Mucosa of descending colon (tissue), 3 donors: ENCODE data around the gene HACE1. TPM values are rescaled to one million over a fixed set of nuclear protein-coding genes. Genes with fewer than 3 reads are reported as not detected.

ENCODE experiments used
- ATAC-seq: fragments of 200-7000 bp; cut with Tn5 transposase; one replicate; pipeline ENCODE4 v1.9.1; 2020; ENCODE audit warnings: mild to moderate bottlenecking, moderate library complexity
- DNase-seq, 3 donors: peaks; one replicate each; pipeline ENCODE4 v3.0.0-alpha.2; 2020
- H3K36me3 ChIP-seq: fragments of 200-600 bp; one replicate; pipeline ENCODE4 v1.8.0; 2021; ENCODE audit warnings: low read depth, mild to moderate bottlenecking
- H3K4me1 ChIP-seq: fragments of 200-600 bp; one replicate; pipeline ENCODE4 v1.8.0; 2021; ENCODE audit warnings: low read depth, mild to moderate bottlenecking
- H3K4me3 ChIP-seq: fragments of 200-600 bp; one replicate; pipeline ENCODE4 v1.8.0; 2021; ENCODE audit warnings: mild to moderate bottlenecking
- H3K9me3 ChIP-seq: fragments of 200-600 bp; one replicate; pipeline ENCODE4 v1.8.0; 2021; ENCODE audit warnings: mild to moderate bottlenecking
- CTCF ChIP-seq: fragments of 200-600 bp; IDR thresholded peaks from one replicate; pipeline ENCODE4 v1.8.0; 2022; ENCODE audit warnings: antibody characterized with exemption, mild to moderate bottlenecking
- intact Hi-C, 2 donors: fragments of 100-400 bp; cut with DNase I in 1 of 2; cut with micrococcal nuclease in 1 of 2; formaldehyde crosslinking; loops; one replicate each; pipeline versions ENCODE4 v1.11.0 to v1.11.1; 2022; cut with DNase I, micrococcal nuclease
- total RNA-seq, 3 donors: library from RNA; stranded (reverse); fragmentation: NEBNext Ultra II Directional in 2 of 3; extraction: Animal tissue kit (Norgen Biotek cat#: 25700) in 2 of 3; gene quantifications; one replicate each; pipeline versions ENCODE4 v1.2.1 to v1.2.4, GENCODE V29; 2021 to 2023
- donor health status: DM: no; HTN: no; CAD: no; lungs with moderate emphysema.
- donor health status: DM: no; HTN: no; CAD: no.
- donor health status: DM: no; HTN: yes; CAD: no.

HACE1 gene
- total RNA-seq, 3 donors from 2014 or later, result 4.2 to 13.8 (median 7.9) TPM

DNA sequence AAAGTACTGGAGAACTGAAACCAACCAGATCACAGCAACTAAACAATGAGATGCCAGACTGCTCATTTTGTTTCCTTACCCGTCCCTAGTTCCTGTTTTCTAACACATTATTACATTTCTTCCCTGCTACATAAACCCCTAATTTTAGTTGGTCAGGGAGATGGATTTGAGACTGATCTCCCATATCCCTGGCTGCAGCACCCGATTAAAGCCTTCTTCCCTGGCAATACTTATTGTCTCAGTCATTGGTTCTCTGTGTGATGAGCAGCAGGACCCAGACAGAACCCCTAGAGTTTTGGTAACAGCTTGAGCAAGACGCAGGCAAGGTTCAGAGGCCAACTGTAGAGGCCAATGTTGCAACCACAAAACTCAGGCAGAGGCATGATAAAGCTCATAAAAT, 28.3 kb upstream of the HACE1 start:
- DNase-seq, result no peak
- ATAC-seq, result no peak
- no peak for TF ChIP-seq CTCF
- Histone ChIP-seq H3K4me1 (no peaks in the 10 kb centered on the region), H3K9me3 (peaks cover 11% of the 10 kb centered on the region), H3K36me3 (no peaks in the 10 kb centered on the region), H3K4me3 (no peak overlapping the region)
- intact Hi-C loops, result no loop called here

GRCh38 chr6:104887350-104887749, 27.6 kb upstream of the HACE1 start:
- Histone ChIP-seq H3K9me3 (peaks cover 11% of the 10 kb centered on the region), H3K36me3 (no peaks in the 10 kb centered on the region), H3K4me1 (no peaks in the 10 kb centered on the region), H3K4me3 (no peak overlapping the region)
- peak; percentile 55 for ATAC-seq
- peak in 1 of 3 donors; percentile 32 for DNase-seq
- no peak for TF ChIP-seq CTCF
- intact Hi-C loops, result no loop called here

- intact Hi-C loops, result no loop called here
- Histone ChIP-seq H3K4me3 (no peak overlapping the region), H3K9me3 (peaks cover 11% of the 10 kb centered on the region), H3K4me1 (no peaks in the 10 kb centered on the region), H3K36me3 (no peaks in the 10 kb centered on the region)
- DNase-seq (no peak), ATAC-seq (peak; percentile 21)
- no peak for TF ChIP-seq CTCF
Measured at GRCh38 chr6:104885518-104886043, 25.9 kb upstream of the HACE1 start.

DNA sequence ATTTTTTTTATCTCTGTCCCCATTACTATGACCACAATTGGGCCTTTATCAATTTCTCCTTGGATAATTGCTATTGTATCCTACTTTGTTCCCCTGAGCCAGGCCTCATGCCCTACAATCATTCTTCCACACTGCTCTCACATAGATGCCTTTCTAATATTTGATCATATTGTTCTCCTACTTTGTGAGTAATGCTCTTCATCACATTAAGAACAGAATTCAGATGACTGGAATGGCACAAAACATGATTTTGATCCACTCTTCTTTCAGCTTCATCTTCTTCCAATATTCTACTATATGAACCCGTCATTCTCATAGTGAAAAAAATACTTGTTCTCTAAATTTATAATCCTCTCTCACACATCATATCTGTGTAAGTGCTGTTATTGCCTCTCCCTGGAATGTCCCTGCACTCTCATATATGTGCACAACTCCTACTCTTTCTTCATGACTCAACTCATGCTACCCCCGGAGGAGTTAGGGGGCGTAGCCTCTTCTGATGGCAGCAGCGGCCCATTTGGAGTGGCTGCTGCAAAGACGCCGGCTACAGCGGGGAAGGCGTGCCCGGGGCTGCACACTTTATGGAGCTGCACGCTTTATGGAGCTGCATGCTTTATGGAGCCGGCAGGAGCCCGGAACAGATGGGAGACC, 25.3 kb upstream of the HACE1 start:
- Histone ChIP-seq H3K4me1 (no peaks in the 10 kb centered on the region), H3K36me3 (no peaks in the 10 kb centered on the region), H3K4me3 (no peak overlapping the region), H3K9me3 (peaks cover 11% of the 10 kb centered on the region)
- intact Hi-C loops, result no loop called here
- no peak for TF ChIP-seq CTCF
- DNase-seq (no peak), ATAC-seq (peak; percentile 22)

DNA sequence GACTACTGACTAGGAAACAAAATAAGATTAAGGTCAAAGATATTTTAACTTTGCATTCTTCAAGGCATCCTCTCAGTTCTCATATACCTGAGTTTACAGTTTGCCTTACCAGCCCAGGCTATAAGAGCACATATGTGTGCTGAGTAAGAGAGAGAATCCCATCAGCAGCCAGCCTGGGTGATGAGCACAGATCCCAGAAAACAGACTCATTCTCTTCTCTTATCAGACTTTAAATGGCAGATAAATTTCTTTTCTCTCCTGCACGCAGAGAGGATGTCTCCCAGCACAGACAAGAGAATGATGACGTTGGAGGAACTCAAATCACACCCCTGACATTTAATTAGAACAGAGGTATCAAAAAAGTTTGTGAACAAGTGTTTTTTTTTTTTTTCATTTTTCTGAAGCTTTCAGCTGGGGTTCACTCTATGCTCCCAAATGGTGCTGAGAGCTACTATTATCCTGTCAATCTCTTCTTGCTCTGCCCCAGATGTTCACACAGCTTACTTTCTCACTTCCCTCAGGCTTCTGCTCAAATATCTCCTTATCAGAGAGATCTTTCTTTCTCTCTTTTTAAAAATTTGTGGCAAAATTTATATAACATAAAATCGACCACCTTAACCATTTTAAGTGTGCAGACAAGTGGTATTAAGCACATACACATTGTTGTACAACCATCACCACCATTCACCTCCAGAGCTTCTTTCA, 22.4 kb upstream of the HACE1 start:
- H3K4me1 ChIP-seq, result no peaks in the 10 kb centered on the region
- H3K9me3 ChIP-seq, result no peaks in the 10 kb centered on the region
- DNase-seq (no peak), ATAC-seq (no peak)
- no peaks in the 10 kb centered on the region for H3K36me3 ChIP-seq
- H3K4me3 ChIP-seq, result no peak overlapping the region
- no peak for TF ChIP-seq CTCF
- intact Hi-C loops, result no loop called here
